Measurements from ENCODE around the gene RPS18.

- TF ChIP-seq CTCF (conservative IDR thresholded peaks at IDR 0.05; ENCODE audit: low read length) (no peak; the same call in 1 of the 2 replicates), EZH2phosphoT487 (IDR thresholded peaks at IDR 0.05; ENCODE audit: borderline replicate concordance, low read depth, low read length) (no peak)
Measured at GRCh38 chr6:33313709-33314514, 42.0 kb downstream of the RPS18 start, which contains the start of gene TAPBP.
